HG03097 (cell line): ENCODE results near the gene IL17REL.

Experiments used
- ATAC-seq: cut with Tn5 transposase; IDR thresholded peaks from one replicate; pipeline ENCODE4 v1.9.1; 2021; ENCODE audit not compliant: unreplicated experiment, low FRiP score

The IL17REL gene

GRCh38 chr22:49960159-49961004 is 52.2 kb downstream of the IL17REL start, which contains the start of gene PIM3:
TSS of gene PIM3 (plus strand) at chr22:49960772. CDS start at chr22:49960948, 176 bp downstream.
- peak; percentile 52 for ATAC-seq

GRCh38 chr22:49959782-49960158 is 52.8 kb downstream of the IL17REL start:
- peak; percentile 8 for ATAC-seq

GRCh38 chr22:49958931-49959781 is 53.4 kb downstream of the IL17REL start:
- no peak for ATAC-seq

GRCh38 chr22:49958366-49958921 is 54.1 kb downstream of the IL17REL start:
- ATAC-seq: no peak

GRCh38 chr22:49957826-49958365 is 54.7 kb downstream of the IL17REL start:
- ATAC-seq: no peak

- ATAC-seq: no peak
Observed at GRCh38 chr22:49956914-49957825, 55.4 kb downstream of the IL17REL start.

GRCh38 chr22:49956418-49956770 is 56.2 kb downstream of the IL17REL start:
- no peak for ATAC-seq

- no peak for ATAC-seq
Observed at GRCh38 chr22:49955581-49956417, 56.8 kb downstream of the IL17REL start.

- no peak for ATAC-seq
Observed at GRCh38 chr22:49954991-49955580, 57.5 kb downstream of the IL17REL start.

GRCh38 chr22:49954354-49954753 is 58.2 kb downstream of the IL17REL start:
- no peak for ATAC-seq

- ATAC-seq: no peak
Observed at GRCh38 chr22:49953680-49954344, 58.8 kb downstream of the IL17REL start.

- no peak for ATAC-seq
Observed at GRCh38 chr22:49953027-49953679, 59.4 kb downstream of the IL17REL start.

GRCh38 chr22:49951986-49952896 is 60.3 kb downstream of the IL17REL start:
- no peak for ATAC-seq

- no peak for ATAC-seq
Observed at GRCh38 chr22:49951678-49951985, 60.9 kb downstream of the IL17REL start.

- no peak for ATAC-seq
Observed at GRCh38 chr22:49951000-49951677, 61.4 kb downstream of the IL17REL start.

GRCh38 chr22:49950396-49950994 is 62.1 kb downstream of the IL17REL start:
- no peak for ATAC-seq
